GM12874 (cell line): Measurements from ENCODE around the gene RIMBP2.

Source experiments
- CTCF ChIP-seq: IDR thresholded peaks from 2 replicates; pipeline ENCODE4 v1.5.1; 2011; ENCODE audit warnings: low read depth, mild to moderate bottlenecking, control low read depth, low read length, moderate library complexity; ENCODE audit not compliant: insufficient read depth

Gene RIMBP2

GRCh38 chr12:130556486-130557055 is 159.5 kb downstream of the RIMBP2 start:
- no peak for TF ChIP-seq CTCF

GRCh38 chr12:130555628-130556485 is 160.2 kb downstream of the RIMBP2 start:
- TF ChIP-seq CTCF, result no peak

GRCh38 chr12:130555221-130555620 is 160.9 kb downstream of the RIMBP2 start:
- TF ChIP-seq CTCF, result no peak

- TF ChIP-seq CTCF, result no peak
These were observed 163.6 kb downstream of the RIMBP2 start for GRCh38 chr12:130552483-130552996.

- TF ChIP-seq CTCF, result no peak
These were observed 166.7 kb downstream of the RIMBP2 start for GRCh38 chr12:130549361-130549760.

- no peak for TF ChIP-seq CTCF
These were observed 168.5 kb downstream of the RIMBP2 start for GRCh38 chr12:130547480-130548155.

- TF ChIP-seq CTCF, result no peak
These were observed 169.6 kb downstream of the RIMBP2 start for GRCh38 chr12:130546494-130546893.
